B cell (primary cell): ENCODE data around the gene ACOXL.

Experiments used
- CTCF ChIP-seq: fragments of 200-600 bp; IDR thresholded peaks from one replicate; pipeline ENCODE4 v1.8.0; 2022; ENCODE audit warnings: antibody characterized with exemption, mild to moderate bottlenecking
- EZH2 ChIP-seq: IDR thresholded peaks from 2 replicates; pipeline ENCODE4 v1.6.1; 2012; ENCODE audit warnings: borderline replicate concordance, low read depth, mild to moderate bottlenecking, moderate library complexity, low read length; ENCODE audit not compliant: insufficient read depth, poor library complexity, severe bottlenecking

- TF ChIP-seq CTCF: no peak
- no peak for TF ChIP-seq EZH2
Measured at GRCh38 chr2:110783196-110783873, 51.0 kb downstream of the ACOXL start.
